Measurements from ENCODE around the gene ZBTB9.

The ZBTB9 gene

DNA sequence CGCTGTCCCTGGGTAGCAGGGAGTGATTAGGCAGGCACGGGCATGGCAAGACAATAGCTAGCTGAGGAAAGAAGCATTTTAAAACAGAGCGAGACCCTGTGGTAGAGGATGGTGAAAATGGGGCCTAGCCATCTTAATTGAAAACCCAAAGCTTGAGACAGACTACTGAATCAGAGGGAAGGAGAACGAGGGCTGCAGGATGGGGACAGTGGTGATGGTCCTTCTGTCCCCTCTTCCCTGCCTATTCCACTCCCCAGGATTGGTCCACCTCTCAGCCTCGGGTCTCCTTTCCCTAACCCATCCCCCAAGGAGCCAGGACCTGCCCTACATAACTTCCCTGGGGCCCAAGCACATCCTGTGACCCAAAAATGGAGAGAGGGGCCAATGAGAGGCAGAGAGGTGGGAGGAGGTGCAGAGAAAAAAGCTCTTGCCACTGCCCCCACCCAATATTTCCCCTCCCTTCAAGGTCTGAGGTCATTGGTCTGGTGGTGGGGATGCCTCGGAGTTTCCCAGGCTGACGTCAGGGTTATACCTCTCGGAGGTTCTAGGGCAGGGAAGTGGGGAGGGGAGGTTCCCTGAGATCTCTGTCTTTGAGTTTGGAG, 35.6 kb upstream of the ZBTB9 start:
- DNase-seq (ENCODE audit: low read depth): no peak

DNA sequence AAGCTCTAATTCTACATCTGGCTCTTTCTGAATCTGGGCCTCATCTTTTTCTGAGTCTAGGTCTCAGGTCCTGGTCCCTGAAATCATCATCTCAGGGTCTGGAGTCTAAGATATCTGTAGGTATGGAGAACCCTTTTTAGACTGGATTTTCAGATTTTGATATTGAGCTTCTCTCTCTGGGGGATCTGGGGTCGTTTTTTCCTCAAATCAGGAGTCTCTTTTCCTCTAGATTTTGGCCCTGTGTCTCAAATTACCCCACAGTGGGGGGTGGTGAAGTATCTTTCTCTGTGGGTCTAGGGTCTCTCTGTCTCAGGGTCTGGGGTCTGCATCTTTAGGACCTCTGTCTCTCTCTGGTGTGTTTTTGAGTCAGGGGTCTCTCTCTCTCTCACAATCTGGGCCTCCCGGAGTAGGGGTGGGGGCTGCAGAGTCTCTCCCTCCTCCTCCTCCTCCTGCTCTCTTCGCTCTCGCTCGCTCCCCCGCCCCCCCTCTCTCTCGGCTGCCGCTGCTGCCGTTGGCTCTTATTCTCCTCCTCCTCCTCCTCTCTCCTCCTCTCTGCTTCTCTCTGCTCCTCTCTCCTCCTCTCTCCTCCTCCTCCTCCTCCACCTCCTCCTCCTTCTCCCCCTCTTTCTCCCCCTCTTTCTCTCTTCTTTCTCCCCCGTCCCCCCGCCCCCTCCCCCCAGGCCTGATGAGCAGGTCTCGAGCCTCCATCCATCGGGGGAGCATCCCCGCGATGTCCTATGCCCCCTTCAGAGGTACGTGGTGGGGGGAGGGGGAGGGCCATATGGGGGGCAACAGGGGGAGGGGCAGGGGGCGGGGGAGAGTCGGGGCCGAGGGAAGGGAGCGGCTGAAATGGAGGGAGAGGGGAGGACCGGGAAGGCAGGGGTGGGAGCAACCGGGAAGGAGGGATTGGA, 34.5 kb upstream of the ZBTB9 start, which contains the start of gene SYNGAP1:
TSS of gene SYNGAP1 (plus strand) at position 486 of the 911 bp plus-strand sequence. CDS start at position 686, 200 bp downstream.
- DNase-seq (ENCODE audit: low read depth): peak; percentile 68

DNA sequence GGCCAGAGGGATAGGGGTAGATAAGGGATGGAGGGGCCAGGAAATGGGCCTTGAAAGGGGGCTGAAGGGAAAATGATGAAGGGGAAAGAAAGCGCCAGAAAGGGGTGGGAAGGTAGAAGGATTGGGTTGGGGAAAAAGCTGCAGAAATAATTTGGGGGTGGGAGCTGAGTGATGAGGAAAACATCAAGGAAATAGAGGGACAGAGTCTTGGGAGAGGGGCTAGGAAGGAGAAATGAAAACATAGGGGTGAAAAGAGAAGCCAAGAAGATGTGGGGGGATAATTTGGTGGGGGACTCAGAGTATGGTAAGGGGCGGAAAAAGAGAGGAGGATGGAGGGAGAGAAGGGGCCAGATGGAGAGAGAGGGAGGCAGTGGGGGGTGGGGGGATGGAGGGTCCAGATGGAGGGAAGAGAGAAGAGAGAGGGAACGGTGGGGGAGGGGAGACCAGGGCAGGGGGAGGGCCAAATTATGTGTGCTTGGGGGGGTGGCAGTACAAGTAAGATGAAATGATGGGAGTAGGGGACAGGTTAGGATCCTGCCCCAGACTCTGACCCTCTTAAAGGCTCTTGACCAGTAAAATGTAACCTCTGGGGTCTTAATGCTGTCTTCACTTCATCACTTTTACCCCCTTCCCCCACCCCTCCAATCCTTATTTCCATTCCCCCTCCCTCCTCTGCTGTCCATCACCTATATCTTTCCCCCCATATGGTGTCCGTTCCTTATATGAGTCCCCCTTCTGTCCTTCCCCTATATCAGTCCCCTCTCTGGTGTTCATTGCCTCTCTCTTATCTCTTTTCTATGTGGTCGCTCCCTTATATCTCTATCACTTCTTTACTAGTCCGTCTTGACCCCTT, 33.7 kb upstream of the ZBTB9 start:
- DNase-seq (ENCODE audit: low read depth): no peak

DNA sequence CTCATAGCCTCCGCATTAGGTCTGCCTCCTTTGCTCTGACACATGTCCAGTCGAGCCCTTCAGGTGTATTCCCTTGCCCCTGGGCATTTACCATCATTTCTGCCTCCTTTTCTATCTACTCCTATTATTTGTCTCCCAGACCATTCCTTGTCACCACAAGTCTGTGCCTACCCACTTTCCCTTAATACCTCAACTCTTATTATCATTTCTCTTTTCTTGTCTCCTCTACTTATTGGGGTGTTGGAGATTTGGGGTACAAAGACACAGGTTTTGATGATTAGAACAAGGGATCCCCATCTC, 33.1 kb upstream of the ZBTB9 start:
- DNase-seq (ENCODE audit: low read depth): no peak

DNA sequence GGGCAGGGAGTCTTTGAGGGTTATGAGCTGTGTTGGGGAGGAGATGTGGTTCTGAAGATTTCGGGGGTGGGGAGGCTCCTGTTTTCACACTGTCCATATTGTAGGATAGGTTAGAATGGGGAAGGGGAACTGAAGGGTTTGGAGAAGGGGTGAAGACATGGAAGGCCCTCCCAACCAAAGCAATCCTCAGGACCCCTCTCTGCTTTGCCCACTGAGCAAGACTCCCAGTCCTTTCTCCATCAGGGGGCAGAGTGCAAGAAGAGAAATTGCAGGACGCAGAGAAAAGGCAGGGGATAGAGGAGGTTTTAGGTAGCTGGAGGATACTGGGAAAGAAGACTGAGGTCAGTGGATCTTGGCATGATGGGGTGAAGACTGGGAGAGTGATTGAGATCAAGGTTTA, 30.6 kb upstream of the ZBTB9 start:
- DNase-seq (ENCODE audit: low read depth): no peak

DNA sequence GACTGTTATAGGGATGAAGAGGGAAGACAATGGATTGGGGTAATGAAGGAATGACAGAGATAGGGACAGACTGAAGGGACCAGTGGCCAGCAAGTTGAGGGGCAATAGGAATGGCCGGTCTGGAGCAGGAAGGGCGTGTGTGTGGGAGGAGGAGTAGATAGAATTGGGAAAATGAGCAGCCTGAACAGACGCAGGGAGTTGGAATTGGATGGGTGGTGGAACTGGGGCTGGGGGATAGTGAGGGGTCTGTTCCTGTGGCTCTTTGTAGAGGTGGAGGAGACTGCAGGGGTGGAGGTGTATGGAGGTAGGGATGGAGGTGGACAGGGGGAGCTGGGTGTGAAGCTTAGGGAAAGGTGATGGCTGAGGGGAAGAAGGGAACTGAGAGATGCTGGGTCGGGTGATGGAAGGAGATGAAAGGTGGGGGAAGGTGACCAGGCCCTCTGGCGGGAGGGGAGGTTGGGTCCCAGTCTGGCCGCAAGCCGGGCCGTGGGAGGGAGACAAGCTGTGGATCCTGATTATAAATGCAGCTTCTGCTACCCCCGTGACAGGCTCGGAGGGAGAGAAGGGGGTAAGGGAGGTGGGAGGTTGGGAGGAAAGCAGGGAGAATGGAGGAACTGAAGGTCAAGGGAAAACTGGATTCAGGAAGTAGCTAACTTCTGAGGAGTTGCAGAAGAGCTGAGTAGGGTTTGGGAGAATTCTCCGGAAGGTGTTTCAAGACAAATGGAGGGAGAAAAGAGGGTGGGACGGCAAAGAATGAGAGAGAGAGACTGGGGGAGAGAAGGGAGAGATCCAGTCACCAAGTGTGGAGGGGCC, 29.3 kb upstream of the ZBTB9 start:
- DNase-seq (ENCODE audit: low read depth): no peak

DNA sequence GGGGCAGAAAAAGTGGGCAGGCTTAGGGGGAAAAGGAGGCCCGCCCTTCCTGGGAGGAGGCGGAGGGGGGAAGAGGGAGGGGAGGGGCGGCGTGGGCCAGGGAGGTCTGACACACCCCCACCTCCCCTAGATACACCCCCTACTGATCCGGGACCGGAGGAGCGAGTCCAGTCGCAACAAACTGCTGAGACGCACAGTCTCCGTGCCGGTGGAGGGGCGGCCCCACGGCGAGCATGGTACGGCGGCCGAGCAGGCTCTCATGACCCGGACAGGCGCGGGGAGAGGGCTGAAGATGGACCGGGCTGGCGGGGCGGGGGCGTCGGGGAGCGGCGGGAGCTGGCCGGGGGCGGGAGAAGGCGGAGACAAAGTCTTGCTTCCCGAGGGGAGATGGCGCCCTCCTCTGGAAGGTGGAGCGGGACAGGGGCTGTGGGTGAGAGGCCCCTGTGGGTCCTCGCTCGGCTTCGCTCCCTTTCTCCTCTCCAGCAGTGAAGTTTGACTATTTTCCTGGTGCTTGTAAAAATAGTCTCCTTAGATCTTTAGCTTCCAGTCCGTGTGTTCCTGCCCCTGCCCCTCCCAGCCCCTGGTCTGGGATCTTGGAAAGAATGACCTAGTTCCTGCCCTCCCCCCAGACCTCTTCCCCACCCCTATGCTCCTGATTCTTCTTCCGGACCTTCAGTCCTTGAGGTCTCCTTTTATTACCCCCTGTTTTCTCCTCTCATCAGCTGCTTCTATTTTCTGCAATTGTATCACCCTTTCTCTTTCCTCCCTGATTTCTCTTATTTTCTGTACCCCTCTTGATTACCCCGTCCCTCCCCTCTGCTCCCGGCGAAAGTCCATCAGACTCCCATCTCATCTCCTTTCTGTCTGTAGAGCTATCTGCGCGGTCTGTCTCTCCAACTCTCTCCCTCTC, 28.5 kb upstream of the ZBTB9 start:
- DNase-seq (ENCODE audit: low read depth): peak; percentile 81

DNA sequence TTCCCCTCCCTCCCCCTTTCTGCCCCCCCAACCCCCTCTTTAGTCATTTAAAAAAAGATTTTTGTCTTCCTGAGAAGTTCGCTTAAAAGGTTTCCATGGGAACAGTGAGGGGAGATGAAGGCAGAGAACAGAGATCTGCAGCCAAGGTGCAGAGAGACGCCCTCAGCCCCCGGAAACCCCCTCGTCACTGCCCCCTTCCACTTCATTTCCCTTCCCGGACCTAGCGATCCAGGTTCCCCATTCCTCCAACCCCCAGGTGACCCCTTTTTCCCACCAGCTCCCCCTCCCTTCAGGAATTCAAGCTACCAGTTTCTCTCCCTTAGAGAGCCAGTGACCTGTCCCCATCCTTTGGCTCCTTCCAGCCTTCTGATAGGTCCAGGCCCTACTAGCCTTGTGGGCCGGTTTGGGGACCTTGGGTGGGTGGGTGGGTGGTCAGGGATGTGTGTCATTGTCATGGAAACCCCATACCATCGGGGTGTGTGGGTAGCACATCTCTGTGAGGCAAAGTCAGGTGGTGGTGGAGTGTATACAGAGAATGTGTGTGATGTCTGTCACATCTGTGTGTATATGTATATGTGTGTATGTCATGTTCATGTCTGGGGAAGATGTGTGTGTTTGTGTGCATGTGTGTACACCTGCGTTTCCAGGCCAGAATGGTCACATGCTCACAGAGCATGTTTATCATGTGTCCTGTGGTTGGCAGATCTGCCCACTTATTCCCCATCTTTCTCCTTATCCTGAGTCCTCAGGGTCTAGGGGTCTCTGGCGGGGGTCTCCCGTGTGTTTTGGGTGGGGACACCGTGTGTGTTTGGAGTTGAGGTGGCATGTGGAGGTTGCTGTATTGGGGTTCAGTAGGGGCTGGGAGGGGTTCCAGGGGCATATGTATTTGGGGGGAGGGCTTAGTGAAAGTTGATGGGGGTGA, 27.5 kb upstream of the ZBTB9 start:
- no peak for DNase-seq (ENCODE audit: low read depth)

DNA sequence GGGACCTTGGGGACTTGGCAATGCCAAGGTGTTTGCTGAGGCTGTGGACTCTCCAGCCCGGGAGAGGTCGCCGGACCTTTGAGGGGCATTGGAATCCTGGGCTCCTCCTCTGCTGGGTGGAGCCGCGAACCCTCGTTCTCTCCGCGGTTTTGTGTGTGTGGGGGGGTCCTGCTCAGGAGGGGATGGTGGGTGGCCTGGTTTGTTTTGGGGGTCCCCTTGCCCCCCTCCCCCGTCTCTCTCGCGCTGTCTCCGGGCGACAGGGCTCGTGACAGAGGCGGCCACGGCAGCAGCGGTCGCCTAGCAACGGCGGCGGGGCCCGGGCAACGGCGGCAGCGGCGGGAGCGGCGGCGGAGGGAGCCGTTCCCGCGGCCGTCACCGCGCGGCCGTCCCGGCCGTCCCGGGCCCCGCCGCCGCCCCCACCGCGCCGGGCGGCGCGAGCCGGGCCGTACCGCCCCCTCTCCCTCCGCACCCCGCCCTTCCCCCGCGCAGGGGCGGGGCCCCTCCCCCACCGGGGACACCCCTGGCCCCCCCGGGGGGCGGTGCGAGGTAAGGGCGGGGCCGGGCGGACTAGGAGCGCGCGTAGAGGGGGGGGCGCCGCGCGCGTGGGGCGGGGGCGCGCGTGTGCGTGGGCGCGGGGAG, 26.7 kb upstream of the ZBTB9 start:
- DNase-seq (ENCODE audit: low read depth): no peak

DNA sequence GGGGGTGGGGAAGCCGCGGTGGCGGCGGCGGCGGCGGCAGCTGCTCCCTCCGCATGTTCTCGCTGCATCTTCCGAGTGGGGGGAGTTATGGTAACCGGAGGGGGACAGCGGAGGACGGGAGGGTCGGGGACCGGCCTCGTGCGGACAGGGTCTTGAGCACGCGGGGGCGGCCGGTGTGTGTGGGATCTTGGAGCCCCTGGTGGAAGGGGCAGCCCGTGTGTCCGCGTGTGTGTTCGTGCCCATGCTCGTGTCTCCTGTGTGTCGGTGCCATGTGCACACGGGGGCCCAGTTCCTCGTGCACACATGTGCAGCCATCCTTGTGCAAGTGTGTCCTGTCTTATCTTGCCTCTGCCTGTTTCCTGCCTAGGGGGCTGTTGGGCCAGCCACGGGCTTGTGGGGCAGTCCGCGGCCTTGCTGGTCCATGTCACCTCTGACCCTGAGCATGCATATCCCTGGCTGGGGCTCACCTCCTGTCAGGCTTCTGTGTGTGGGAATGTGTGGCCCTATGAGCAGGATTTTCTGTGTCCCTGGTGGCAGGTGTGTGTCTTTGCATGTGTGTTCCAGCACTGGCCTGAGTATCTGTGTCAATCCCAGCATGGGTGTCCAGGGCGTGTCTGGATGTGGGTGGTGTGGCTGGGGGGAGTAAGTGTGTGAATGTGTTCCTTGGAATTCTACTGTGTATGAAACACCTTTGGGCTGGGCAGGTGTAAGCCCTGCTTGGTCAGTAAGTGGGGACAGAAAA, 26.0 kb upstream of the ZBTB9 start:
- peak; percentile 15 for DNase-seq (ENCODE audit: low read depth)

DNA sequence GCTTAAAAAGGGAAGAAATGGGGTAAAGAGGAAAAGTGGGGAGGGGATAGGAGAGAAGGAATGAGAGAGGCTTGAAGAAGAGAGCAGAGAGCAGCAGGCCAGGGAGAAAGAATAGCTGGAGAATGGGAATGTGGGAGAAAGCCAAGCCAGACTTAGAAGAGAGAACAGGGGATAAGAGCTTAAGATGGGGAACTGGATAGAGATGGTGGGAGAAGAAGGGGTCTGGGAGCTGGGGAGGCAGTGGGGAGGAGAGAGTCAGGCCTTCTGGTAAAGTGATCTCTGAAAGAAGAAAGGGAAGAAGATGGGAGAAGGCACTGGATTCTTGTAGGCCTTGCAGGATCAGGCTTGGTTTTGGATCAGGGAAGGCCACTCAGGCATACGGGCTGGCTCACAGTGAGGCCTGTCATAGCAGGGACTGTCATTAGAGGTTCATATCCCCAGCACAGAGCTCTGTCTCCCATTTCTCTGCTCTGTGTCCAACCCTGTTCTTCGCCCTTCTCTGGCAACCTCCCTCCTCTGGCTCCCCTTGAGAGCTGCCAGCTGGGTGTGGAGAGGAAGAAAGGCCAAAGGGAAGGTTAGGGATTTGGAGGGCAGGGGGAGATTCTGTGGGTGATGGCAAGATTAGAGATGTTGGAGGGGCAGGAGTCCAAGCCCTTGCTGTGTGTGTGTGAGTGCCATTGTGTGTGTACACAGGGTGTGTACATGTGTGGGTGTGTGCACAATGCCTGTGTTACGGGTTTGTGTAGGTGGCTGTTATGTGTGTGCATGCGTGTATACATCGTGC, 25.2 kb upstream of the ZBTB9 start:
- no peak for DNase-seq (ENCODE audit: low read depth)

DNA sequence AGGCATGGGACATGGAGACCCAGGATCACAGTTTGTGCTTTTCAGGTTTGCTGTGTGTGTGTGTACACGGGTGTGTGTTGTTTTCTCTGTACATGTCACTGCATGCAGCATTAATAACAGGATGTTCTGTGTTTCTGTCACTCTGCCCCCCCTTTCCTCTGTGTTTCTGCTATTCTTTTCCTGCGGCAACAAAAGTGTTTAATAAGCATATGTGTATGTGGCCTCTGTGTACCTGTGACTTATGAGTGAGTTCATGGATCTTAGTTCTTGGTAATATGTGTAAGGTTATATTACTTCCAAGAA, 24.7 kb upstream of the ZBTB9 start:
- DNase-seq (ENCODE audit: low read depth): no peak

DNA sequence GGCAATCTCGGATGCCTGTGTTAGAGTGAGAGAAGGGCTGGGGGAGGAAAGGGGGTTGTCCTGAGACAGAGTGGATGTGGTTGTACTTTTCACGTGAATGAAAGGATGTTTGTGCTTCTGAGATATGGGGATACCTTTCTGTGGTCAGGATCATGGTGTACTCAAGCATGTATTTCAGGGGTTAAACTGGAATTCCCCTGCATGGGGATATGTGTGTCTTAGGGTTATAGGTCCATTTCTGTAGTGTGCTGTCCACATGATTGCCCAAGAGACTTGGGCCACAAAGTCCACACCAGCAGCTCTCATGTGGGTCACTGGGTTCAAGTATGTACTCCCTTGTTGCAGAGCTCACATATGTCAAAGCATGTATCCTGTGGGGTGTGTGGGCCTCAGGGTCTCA, 24.0 kb upstream of the ZBTB9 start:
- DNase-seq (ENCODE audit: low read depth): no peak

DNA sequence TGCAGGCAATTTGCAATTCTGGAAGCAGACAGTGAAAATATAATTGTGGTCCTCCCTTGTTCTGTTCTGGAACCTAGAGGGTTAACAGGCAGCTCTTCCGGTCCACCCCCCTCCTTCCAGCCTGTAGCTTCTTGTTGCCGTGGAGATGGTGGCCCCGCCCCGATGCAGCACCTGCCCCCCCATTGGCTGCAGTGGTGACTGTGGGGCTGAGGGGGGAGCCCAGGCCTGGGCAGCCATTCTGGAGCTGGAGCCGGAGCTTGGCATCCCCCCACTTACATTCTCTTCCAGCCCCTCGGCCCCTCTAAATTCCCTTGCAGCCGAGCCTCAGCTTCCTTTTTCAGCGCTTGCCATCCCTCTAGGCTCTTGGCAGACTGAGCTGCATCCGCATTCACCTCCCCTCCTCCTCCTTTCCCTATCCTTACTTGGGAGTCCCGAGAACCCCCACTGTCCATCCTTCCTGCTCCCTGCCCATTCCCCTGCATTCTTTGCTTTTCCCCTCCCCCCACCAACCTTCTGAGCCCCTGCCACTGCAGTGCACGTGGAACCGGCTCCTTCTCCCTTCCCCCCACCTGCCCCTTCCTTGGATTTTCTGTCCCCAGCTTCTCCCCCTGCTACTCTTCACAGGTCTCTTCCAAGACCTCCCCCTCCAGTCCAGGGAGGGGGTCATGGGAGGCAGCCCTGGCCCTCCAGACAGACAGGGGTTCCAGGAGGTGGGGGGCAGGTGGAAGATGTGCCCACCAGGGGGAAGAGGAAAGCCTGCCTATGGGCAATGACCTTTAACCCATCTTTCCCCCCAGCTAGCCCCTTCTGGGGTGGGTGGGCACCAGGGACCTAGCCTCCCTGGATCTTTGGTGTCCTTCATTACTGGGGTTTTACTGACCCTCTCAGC, 23.1 kb upstream of the ZBTB9 start:
- peak; percentile 31 for DNase-seq (ENCODE audit: low read depth)

DNA sequence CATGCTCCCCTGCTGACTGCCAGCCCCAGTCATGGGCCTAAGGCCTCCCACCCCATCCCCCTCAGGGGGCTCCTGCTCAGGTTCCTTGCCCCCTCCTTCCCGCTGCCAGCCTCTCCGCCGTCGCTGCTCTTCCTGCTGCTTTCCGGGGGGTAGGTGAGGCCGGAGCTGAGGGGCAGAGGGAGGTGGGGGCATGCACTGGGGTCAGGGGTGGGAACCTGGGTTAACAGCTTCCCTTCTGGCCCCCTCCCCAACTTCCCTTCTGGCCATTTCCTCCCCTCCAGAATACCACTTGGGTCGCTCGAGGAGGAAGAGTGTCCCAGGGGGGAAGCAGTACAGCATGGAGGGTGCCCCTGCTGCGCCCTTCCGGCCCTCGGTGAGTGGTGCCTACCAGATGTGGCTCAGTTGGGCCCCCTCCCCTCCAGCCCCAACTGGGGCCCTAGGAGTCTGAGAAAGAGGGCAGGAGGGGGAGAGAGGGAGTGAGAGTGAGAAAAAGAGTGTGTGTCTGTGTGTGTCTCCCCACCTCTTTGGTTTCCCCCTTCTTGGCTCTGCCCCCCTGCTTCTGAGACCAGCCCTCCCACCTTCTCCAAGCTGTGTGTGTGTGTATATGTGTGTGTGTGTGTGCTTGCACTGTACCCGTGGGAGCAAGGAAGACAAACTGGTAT, 22.4 kb upstream of the ZBTB9 start:
- DNase-seq (ENCODE audit: low read depth): no peak

DNA sequence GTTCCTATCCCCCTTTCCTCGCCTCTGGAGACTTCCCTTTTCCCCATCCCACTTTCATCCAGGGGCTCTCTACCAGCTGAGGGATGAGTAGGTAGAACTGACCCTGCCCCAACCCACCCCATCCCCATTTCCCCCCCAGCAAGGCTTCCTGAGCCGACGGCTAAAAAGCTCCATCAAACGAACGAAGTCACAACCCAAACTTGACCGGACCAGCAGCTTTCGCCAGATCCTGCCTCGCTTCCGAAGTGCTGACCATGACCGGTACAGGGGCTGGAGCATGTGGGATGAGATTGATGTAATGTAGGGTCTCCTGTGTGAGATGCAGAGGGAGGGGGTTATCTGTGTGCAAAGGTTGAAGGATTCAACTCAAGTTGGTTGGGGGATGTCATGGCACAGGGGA, 21.8 kb upstream of the ZBTB9 start:
- DNase-seq (ENCODE audit: low read depth): no peak

Measured in fibroblast of gingiva (primary cell).